HG03432 (cell line): Measurements from ENCODE around the gene THAP6.
A peak's percentile ranks its signal among the peaks of the same experiment; 100 is the strongest.
"Not testable (repeated sequence)": the region's sequence is repeated elsewhere in the genome, so short reads cannot be mapped to it uniquely, and the experiment has no call there.

ENCODE experiments used
- ATAC-seq: cut with Tn5 transposase; IDR thresholded peaks from one replicate; pipeline ENCODE4 v1.9.1; 2021; ENCODE audit warnings: mild to moderate bottlenecking, moderate library complexity; ENCODE audit not compliant: unreplicated experiment

The THAP6 gene

DNA sequence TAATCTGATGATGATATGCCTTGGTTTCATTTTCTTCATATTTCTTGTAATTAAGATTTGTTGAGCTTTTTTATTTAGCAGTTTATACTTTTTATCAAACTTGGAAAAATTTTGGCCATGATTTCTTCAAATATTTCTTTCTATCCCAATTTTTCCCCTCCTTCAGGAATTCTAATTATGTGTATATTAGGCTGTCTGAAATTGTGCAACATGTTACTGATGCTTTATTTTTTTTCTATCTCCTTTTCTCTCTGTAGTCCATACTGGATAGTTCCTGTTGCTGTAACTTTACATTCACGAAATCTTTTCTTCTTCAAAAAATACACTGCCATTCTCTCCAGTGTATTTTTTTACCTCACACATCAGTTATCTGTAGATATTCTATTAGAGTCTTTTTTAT lies 10.8 kb downstream of the THAP6 start:
- ATAC-seq: no peak

DNA sequence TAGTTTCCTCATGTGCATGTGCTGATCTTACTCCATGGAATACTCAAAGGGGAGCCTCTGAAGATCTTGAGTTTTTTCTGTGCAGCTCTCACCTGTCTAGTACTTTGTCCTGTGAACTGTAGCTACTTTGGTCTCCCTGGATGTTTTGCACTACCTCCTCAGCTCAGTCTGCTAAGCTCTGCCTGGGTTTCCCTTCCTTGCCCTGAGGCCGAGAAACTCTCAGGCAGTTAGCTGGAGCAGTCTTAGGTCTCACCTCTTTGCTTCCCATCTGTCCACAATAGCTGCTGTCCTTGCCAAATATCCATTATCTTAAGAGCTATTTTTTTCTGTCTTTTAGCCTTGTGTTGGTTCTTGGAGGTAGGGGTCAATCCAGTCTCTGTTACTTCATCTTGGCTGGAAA lies 11.6 kb downstream of the THAP6 start:
- no peak for ATAC-seq

DNA sequence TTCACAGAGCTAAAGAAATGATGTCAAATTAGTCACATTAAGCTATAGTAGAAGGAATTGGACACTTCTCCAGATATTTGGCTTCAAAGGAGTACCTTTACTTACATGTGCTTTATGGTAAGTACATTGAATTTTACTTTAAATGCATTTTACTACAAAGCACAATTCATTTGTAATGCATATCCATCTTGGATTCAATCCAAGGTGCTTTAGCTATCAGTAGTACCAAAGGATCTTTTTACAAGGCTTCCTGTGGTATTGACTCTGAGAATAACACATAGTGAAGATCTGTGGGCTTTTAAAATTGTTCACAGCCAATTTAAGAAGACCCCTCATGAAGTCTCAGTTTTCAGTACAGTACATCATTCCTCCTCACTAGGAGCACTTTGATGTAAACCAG lies 13.2 kb downstream of the THAP6 start:
- no peak for ATAC-seq

DNA sequence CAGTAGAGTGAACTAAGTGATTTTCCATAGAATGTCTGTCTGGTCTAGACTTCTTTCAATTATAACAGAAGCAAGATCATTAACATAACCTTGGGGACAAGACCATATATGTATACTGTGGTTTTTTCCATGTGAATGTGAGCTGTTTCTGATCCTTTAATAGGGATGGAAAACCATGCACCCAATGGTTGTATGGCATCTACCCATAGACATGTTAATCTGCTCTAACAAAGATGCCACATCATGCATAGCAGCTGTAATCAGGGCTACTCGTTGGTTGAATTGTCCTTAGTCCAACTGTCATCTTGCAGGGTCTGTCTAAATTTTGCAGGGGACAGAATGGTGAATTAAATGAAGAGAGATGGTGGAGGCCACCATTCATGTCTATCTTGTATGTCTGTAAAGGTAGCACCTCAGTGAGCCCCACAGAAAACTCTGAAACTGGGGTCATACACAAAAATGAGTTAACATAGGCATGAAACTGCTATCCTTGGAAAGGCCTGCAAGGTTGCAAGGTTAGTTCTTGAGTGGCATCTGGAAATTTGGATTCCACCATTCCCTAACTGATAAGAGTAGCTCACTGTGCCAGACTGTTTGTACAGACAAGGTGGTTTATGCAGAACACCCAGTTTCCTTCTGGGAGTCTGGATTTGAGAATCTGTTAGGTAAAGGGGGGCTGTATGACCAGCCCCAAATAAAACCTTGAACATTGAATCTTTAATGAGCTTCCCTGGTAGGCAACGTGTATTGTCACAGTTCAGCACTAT lies 16.5 kb downstream of the THAP6 start:
- no peak for ATAC-seq

DNA sequence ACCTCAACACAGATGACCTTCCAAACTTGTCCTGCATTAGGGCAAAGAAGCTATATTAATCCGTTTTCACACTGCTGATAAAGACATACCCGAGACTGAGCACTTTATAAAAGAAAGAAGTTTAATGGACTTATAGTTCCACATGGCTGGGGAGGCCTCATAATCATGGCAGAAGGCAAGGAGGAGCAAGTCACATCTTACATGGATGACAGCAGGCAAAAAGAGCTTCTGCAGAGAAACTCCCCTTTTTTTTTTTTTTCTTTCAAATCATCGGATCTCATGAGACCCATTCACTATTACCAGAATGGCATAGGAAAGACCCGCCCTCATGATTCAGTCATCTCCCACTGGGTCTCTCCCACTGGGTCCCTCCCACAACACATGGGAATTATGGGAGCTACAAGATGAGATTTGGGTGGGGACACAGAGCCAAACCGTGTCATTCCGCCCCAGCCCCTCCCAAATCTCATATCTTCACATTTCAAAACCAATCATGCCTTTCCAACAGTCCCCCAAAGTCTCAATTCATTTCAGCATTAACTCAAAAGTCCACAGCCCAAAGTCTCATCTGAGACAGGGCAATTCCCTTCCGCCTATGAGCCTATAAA lies 17.4 kb downstream of the THAP6 start:
- ATAC-seq: not testable (repeated sequence)

DNA sequence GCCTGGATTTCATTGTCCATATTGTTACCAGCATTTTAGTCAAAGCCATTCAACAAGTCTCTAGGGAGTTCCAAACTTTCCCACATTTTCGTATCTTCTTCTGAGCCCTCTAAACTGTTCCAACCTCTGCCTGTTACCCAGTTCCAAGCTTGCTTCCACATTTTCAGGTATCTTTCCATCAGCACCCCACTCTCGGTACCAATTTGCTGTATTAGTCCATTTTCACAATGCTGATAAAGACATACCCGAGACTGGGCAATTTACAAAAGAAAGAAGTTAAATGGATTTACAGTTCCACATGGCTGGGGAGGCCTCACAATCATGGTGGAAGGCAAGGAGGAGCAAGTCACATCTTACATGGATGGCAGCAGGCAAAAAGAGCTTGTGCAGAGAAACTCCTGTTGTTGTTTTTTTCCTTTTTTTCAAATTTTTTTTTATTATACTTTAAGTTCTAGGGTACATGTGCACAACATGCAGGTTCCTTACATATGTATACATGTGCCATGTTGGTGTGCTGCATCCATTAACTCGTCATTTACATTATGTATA lies 19.1 kb downstream of the THAP6 start:
- ATAC-seq: not testable (repeated sequence)

DNA sequence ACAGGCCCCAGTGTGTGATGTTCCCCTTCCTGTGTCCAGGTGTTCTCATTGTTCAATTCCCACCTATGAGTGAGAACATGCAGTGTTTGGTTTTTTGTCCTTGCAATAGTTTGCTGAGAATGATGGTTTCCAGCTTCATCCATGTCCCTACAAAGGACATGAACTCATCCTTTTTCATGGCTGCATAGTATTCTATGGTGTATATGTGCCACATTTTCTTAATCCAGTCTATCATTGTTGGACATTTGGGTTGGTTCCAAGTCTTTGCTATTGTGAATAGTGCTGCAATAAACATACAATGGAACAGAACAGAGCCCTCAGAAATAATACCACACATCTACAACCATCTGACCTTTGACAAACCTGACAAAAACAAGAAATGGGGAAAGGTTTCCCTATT lies 19.7 kb downstream of the THAP6 start:
- not testable (repeated sequence) for ATAC-seq

DNA sequence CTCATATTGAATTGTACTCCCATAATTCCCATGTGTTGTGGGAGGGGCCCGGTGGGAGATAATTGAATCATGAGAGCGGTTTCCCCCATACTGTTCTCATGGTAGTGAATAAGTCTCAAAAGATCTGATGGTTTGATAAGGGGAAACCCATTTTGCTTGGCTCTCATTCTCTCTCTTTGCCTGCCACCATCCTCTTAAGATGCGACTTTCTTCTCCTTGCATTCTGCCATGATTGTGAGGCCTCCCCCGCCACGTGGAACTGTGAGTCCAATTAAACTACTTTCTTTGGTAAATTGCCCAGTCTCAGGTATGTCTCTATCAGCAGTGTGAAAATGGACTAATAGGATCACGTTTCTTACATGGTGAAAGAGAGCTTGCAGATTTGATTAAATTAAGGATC lies 23.0 kb downstream of the THAP6 start:
- not testable (repeated sequence) for ATAC-seq

DNA sequence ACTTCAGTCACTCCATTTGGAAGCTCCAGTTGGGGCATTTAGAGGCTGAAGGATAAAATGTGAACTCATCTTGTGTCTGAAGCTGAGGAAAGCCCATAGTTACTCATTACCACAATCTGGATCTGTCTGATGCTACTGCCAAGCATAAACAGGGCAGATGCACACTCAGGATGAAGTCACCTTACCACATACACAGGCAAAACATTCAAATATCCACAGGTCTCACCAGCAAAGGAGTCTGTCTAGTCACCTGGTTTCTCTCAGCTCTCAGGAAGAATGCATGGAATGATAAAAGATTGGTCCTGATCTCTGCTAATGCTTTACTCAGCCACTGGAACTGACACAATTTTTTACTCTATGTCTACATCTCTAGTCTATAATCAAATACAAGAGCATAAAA lies 28.6 kb downstream of the THAP6 start:
- ATAC-seq: no peak

DNA sequence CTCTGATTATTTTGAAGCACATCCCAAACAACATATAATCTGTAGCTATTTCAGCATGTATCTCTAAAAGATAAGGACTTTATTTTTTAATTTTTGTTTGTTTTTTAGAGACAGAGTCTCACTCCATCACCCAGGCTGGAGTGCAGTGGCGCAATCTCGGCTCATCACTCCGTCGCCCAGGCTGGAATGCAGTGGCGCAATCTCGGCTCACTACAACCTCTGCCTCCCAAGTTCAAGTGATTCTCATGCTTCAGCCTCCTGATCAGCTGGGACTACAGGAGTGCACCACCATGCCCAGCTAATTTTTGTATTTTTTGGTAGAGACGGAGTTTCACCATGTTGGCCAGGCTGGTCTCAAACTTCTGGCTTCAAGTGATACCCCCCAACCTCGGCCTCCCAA lies 29.9 kb downstream of the THAP6 start:
- ATAC-seq: not testable (repeated sequence)

DNA sequence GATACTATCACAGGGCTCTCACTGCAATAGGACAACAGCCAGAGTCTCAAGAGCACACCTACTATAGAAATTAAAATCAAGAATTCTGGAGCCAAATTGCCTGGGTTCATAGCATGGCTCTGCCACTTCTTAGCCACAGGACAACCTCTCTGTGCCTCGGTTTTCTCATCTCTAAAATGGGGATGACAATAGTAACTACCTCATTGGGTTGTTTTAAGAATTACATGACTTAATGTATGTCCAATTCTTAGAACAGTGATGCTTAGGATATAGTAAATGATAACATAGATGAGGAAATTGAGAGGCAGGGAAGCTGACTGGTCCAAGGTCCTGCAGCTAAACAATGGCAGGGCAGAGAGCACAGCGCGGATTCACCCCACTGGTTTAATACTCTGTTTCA lies 30.6 kb downstream of the THAP6 start:
- no peak for ATAC-seq

DNA sequence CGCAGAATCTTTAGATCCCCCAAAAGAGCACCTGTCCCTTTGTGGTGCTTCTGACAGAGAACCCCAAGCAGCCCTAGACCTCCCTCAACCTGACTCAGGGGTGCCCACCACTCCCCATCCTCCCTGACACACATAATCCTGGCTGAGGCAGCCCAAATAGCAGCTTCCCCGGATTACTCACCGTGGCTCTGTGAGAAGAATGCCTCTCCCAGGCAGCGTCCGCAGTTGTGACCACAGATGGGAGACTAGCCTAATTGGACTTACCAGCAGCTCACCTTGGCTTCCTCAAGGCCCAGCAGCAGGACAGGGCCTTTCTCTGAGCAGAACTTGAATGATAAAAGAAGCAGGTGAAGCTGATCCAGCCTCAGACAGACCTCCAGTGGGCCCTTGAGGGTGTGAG lies 31.3 kb downstream of the THAP6 start:
- no peak for ATAC-seq

DNA sequence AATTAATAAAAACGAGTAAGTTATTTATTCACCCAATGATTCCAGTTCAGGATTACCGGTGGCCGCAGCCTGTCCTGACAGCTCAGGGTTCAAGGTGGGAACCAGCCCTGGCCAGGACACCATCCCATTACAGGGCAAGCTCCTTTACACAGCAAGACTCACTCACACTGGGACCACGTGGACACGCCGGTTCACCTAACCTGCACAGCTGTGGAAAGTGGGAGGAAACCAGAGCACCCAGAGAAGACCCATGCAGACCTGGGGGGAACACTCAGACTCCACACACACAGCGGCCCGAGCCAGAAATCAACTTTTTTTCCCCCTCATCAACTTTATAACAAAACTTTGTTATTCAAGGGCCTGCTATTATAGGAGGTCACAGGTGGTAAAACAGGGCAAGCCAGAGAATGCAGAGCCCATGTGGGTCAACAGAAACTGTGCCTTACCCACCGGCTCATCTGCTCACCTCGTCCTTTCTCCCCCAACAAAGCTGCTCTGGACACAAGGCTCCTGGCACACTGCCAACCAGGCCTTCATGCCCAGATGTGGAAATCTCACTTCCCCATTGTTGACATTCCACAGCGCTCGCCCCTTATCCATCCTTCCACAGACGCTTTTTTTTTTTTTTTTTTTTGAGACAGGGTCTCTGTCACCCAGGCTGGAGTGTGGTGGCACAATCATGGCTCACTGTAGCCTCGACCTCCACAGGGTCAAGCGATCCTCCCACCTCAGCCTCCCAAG lies 33.5 kb downstream of the THAP6 start:
- ATAC-seq: no peak

DNA sequence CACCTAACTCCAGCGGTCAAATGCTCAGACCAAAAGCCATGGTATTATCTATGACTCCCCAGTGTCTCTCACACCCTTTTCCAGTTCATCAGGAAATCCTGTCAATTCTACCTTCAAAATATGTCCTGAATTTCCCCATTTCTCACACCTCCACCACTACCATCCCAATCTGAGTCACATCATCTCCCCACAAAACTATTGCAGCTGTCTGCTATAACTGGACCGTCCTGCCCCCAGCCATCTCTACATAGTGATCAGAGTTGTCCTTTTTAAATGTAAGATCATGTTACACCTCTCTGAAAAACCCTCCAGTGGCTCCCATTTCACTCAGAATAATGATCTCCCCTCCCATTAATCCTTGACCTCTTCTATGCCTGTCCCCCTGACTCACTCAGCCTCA lies 34.7 kb downstream of the THAP6 start:
- ATAC-seq: no peak

DNA sequence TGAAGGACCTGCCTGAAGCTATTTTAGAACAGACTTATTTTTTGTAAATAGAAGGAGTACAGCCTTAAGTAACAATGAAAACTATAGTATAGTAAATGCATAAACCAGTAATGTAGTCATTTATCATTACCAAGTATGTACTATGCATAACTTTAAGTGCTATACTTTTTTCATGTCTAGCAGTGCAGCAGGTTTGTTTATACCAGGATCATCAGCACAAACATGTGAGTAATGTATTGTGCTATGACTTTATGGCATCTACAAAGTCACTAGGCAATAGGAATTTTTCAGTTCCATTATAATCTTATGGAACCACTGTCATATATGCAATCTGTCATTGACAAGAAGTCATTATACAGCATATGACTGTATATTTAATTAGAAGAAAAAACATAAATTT lies 38.2 kb downstream of the THAP6 start:
- ATAC-seq: no peak

DNA sequence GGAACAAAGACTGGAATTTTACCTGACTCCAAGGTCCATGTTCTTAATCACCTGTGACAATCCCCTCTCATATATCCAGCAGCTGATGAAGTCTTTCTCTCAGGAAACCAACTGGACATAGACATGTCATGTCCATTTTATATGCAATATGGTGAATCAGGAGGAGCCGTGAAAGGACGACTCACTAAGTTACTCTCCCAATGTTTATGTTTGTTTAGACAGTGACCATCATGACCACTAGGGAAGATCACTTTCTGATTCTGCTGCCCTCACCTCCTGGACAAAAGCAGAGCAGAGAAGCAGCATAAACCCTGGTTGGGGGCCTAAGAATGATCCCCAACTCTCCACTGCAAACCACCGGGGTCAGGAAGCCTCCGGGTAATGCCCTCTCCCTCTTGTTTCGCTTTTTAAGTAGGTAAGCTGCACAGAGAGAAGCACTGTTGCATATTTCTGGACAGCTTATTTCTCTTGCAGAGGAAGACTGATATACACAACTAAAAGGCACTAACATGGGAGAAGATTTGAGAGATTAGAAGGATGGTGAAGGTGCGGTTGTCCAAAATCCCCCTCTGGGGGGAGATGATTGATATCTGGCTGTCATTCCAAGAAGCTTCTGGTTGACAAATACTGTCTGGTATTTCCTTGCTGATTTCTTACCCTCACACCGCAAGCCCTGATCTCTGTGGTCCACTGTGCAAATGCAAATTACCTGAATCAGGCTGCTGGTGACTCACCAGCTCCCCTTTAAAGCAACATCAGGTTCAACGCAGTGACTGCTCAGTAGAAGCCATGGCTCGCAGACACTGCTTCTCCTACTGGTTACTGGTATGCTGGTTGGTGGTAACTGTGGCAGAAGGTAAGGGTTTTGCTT lies 41.3 kb downstream of the THAP6 start, which contains the start of gene ODAPH:
TSS of gene ODAPH (plus strand) at position 773 of the 871 bp plus-strand sequence. CDS start at position 790, 17 bp downstream.
- ATAC-seq: peak; percentile 95

DNA sequence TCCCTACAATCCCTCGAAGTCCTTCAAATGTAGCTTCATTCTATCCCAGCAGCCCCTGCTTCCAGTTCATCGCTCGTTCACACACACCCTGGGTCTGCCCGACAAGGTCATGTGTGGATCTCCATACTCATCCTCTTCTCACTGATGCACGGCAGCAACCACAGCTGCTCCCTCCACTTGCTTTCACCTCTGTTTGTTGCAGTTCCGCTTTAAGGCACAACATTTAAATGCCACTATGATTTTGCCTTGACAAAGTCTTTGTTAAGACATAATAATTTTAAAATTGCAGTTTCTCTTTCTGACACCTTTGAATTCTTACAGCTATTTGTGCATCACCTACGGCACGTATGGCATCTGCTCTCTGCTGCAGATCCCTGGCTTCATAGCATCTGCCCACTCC lies 43.4 kb downstream of the THAP6 start:
- ATAC-seq: no peak

DNA sequence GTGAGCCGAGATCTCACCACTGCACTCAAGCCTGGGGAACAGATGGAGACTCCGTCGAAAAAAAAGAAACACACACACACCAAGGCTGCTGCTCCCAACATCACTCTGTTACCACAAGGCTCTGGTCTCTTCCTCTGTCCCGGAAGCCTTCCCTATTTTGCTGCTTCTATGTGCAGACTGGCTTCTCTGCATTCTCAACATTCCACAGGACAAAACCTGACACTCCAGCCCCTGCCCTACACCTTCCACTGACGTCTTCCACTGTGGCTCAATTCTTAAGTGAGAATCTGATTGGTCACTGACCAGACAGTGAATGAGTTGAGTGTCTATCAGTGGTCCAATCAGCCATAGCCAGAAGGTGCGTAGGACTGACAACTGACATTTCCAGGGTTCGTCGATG lies 47.5 kb downstream of the THAP6 start:
- no peak for ATAC-seq

DNA sequence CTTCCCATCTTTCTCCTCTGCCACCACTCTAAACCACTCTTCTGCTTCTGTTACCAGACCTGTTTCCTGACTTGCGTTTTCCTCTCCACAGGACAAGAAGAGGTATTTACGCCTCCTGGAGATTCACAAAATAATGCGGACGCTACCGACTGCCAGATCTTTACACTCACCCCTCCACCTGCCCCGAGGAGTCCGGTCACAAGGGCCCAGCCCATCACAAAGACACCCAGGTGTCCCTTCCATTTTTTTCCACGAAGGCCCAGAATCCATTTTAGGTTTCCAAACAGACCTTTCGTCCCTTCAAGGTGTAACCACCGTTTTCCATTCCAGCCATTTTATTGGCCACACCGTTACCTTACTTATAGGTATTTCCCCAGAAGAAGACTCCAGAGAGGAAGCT lies 49.8 kb downstream of the THAP6 start:
- no peak for ATAC-seq

DNA sequence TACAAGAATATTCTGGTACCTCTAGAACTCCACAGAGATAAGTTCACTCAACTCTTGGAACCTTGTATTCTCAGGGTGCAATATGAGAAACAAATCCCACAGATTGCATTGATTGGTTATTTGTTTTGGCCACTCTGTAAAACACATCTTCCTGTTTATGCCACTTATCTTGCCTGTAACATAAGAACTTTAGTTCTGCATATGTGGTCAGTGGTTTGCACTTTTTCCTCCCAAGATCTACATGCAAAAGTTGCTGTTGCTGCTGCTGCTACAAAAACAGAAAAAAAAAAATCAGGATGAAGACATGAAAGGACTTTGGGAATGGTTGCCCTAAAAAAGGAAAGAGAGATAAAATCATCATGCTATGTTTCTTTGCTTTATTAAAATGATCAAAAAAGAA lies 51.2 kb downstream of the THAP6 start:
- no peak for ATAC-seq

DNA sequence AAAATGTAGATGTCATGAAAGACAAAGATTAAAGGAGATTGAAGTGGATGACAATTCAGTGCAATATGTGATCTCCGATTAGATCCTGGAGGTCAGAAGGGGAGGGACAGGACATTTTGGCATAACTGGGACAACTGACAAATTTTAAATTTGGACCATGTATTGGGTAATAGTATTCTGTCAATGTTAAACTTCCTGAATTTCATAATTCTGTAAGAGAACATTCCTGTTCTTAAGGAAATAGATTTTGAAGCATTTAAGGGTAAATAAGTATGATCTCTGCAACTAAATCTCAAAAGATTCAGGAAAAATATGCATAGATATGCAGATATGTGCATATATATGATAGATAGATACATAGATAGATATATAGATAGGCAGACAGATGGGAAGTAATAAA lies 52.6 kb downstream of the THAP6 start:
- ATAC-seq: no peak
